ENCODE results near the gene PRPF31. TPM values are rescaled to one million over a fixed set of nuclear protein-coding genes. Genes with fewer than 3 reads are reported as not detected.
A peak's percentile ranks its signal among the peaks of the same experiment; 100 is the strongest.

PRPF31 gene
- total RNA-seq, 1 donor from 2014 or later: 43.5 TPM

DNA sequence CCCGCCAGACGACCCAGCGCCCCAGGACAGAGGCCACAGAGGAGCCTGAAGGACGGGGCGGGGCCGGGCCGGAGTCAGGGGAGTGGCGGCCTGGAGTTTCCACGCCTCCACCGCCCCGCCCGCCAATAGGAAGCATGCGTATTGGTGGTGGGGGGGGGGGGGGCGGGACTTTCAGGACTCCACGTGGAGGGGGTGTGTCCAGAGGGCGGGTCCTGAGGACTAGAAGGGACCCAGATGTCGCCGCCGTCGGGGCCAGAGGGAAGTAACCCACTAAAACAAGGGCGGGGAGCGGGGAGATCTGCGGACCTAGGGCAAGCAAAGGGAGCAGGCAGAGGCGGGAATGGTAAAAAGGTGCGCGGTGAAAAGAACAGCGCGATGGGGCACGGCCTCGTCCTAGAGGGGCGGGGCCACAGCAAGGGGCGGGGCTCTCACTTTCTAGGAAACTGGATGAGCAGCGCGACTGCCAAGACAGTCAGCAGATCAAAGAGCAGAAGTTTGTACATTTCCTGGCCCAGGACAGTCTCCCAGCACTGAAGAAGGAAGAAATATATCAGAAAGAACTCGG, 46.8 kb downstream of the PRPF31 start:
- Histone ChIP-seq H3K9me3 (no peaks in the 10 kb centered on the region), H3K4me3 (peak overlapping the region; percentile 54), H3K36me3 (peaks cover 9% of the 10 kb centered on the region), H3K27me3 (ENCODE audit: low read depth) (peaks cover 4% of the 10 kb centered on the region), H3K4me1 (peaks cover 53% of the 10 kb centered on the region), H3K27ac (peak overlapping the region; percentile 28)
- ATAC-seq (peak; percentile 64 to 69), DNase-seq (peak; percentile 93)
- intact Hi-C loops (cut with DNase I): no loop called here
- no peak for TF ChIP-seq CTCF (IDR thresholded peaks at IDR 0.05)

DNA sequence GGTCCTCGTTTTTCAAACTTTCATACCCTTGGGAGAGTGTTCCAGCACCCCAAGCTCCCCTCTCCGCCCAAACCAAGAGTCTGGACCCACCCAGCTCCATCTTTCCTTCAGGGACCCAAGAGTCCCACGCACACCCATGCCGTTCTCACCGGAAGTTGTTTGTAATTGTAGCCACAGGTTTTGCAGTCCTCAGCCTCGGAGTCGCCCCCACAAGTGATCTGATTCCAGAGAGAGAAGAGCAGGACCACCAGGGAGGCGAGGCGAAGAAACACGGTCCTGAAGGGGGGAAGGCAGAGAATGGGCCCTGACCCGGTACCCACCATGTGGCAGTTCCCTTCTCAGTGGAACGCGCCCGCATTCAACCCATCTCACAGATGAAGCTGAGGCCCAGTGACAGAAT, 47.3 kb downstream of the PRPF31 start:
- ATAC-seq (no peak), DNase-seq (no peak)
- H3K4me1 ChIP-seq: peaks cover 53% of the 10 kb centered on the region
- peak overlapping the region; percentile 54 for H3K4me3 ChIP-seq
- intact Hi-C loops (cut with DNase I): no loop called here
- H3K36me3 ChIP-seq: peaks cover 4% of the 10 kb centered on the region
- no peak for TF ChIP-seq CTCF (IDR thresholded peaks at IDR 0.05)
- H3K9me3 ChIP-seq: no peaks in the 10 kb centered on the region
- peaks cover 4% of the 10 kb centered on the region for H3K27me3 ChIP-seq (ENCODE audit: low read depth)
- peak overlapping the region; percentile 28 for H3K27ac ChIP-seq

DNA sequence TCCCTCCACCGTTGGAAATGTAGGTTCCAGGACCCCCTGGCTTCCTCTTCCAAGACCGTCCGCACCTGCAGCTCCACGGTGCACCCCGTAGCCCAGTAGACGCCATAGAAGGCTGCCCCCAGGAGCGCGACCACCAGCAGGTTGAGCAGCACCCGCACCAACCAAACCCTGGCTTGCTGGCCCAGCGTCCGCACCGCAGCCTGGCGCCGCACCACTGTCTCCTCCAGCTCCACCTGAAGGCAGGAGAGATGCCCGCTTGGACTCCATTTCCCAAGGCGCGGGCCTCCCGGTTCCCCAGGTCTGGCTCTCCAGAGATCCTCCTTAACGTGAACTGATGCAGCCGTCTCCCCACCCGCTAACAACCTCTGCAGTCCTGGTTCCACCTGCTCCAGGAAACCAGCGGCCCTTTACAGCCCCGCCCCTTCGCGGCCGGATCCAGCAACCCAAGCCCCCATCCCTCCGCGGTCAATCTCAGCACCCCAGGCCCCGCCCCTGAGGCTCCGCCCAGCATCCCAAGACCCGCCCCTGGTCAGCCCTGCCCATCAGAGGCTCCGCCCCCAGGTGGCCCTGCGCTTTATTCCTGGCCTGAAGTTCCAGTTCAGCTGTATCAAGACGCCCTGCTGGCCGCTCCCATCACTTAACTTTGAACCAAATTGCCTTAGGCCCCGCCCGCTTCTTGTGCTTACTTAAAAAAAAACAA, 49.0 kb downstream of the PRPF31 start:
- Histone ChIP-seq H3K27me3 (ENCODE audit: low read depth) (peaks cover 4% of the 10 kb centered on the region), H3K36me3 (no peaks in the 10 kb centered on the region), H3K27ac (no peak overlapping the region), H3K4me3 (no peak overlapping the region), H3K9me3 (no peaks in the 10 kb centered on the region), H3K4me1 (peaks cover 45% of the 10 kb centered on the region)
- intact Hi-C loops (cut with DNase I): loop anchor here (5.0 kb wide), 1 partner anchor 68 kb away; no protein-coding TSS in a partner anchor
- DNase-seq (peak; percentile 76), ATAC-seq (peak; percentile 21 to 43)
- TF ChIP-seq CTCF (IDR thresholded peaks at IDR 0.05): no peak

GRCh38 chr19:54165222-54165621, 49.7 kb downstream of the PRPF31 start:
- Histone ChIP-seq H3K9me3 (no peaks in the 10 kb centered on the region), H3K27me3 (ENCODE audit: low read depth) (peaks cover 4% of the 10 kb centered on the region), H3K36me3 (no peaks in the 10 kb centered on the region), H3K27ac (no peak overlapping the region), H3K4me3 (no peak overlapping the region), H3K4me1 (peaks cover 44% of the 10 kb centered on the region)
- intact Hi-C loops (cut with DNase I): loop anchor here (5.0 kb wide), 1 partner anchor 67 kb away; no protein-coding TSS in a partner anchor
- no peak for TF ChIP-seq CTCF (IDR thresholded peaks at IDR 0.05)
- ATAC-seq (no peak), DNase-seq (no peak)

DNA sequence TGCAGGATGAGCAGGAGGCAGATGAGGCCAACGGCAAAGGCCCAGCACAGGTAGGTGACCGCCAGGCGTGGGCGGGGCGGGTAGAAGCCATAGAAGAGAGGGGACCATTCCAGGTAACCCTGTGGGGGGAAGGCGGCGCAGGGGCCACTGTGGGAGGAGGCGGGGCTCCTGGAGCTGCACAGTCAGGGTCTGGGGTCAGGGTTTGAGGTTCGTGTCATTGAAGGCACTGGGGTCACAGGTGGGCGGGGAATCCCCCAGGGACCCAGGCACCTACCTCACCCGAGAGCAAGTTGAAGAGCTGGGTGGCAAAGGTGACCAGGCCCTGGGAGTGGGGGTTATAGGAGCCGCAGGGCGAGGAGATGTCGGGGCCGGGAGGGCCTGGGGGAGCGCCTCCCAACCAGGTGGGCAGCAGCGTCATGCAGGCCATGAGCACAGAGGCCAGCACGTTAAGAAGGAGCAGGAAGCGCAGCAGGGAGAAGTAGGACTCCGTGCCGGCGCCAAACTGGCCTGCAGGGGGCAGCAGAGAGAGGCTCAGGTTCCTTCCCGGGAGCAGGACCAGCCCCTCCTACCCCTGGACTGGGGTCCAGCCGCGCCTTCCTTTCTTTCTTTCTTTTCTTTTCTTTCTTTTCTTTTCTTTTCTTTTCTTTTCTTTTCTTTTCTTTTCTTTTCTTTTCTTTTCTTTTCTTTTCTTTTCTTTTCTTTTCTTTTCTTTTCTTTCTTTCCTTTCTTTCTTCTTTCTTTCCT, 52.8 kb downstream of the PRPF31 start:
- H3K9me3 ChIP-seq: no peaks in the 10 kb centered on the region
- H3K27me3 ChIP-seq (ENCODE audit: low read depth): peaks cover 4% of the 10 kb centered on the region
- peak; percentile 94 for DNase-seq
- ATAC-seq: peak; percentile 82 to 87
- H3K4me3 ChIP-seq: no peak overlapping the region
- H3K27ac ChIP-seq: no peak overlapping the region
- intact Hi-C loops (cut with DNase I): loop anchor here (5.0 kb wide), 1 partner anchor 64 kb away; no protein-coding TSS in a partner anchor
- no peaks in the 10 kb centered on the region for H3K36me3 ChIP-seq
- peaks cover 16% of the 10 kb centered on the region for H3K4me1 ChIP-seq
- TF ChIP-seq CTCF (IDR thresholded peaks at IDR 0.05): peak; percentile 94
